NT2/D1 (cell line): ENCODE results near the gene CACNA1G.

Experiments
- SUZ12 ChIP-seq: IDR thresholded peaks from 2 replicates; pipeline ENCODE4 v1.6.1; 2011; ENCODE audit not compliant: insufficient read length, insufficient read depth; ENCODE audit errors: extremely low read depth
- YY1 ChIP-seq: IDR thresholded peaks from 2 replicates; pipeline ENCODE4 v1.6.1; 2011; ENCODE audit not compliant: insufficient read length, insufficient read depth
- ZNF274 ChIP-seq: IDR thresholded peaks from 2 replicates; pipeline ENCODE4 v1.6.1; 2011; ENCODE audit warnings: mild to moderate bottlenecking, low read depth, low read length

- TF ChIP-seq ZNF274 (no peak), YY1 (no peak), SUZ12 (no peak)
These were observed 2.4 kb upstream of the CACNA1G start for GRCh38 chr17:50558091-50558490.
